Prostate gland (tissue), 2 donors: ENCODE results near the gene MT1H. TPM values are rescaled to one million over a fixed set of nuclear protein-coding genes. Genes with fewer than 3 reads are reported as not detected.

Source experiments
- DNase-seq: peaks from one replicate; pipeline ENCODE4 v3.0.0-alpha.2; 2019; ENCODE audit warnings: low spot score
- H3K27ac ChIP-seq, 2 donors: fragments of 200-600 bp; sonication (generic); 2 replicates each; pipeline ENCODE4 v1.5.1; 2017 to 2019
- H3K27me3 ChIP-seq: fragments of 200-600 bp; sonication (generic); replicated peaks from 2 replicates; pipeline ENCODE4 v1.5.1; 2019; ENCODE audit not compliant: insufficient read depth
- H3K36me3 ChIP-seq, 2 donors: fragments of 200-600 bp; sonication (generic); 1 replicate in 1 of 2; 2 replicates in 1 of 2; pipeline versions ENCODE4 v1.5.1 to v1.8.1; 2017 to 2019
- H3K4me1 ChIP-seq: fragments of 200-600 bp; sonication (generic); replicated peaks from 2 replicates; pipeline ENCODE4 v1.5.1; 2019
- H3K4me3 ChIP-seq, 2 donors: fragments of 200-600 bp; sonication (generic); 2 replicates each; pipeline ENCODE4 v1.5.1; 2017 to 2019
- H3K9me3 ChIP-seq: fragments of 200-600 bp; sonication (generic); 2 replicates; pipeline ENCODE4 v1.5.1; 2017
- CTCF ChIP-seq, 4 experiments: fragments of 200-600 bp in 2 of 4; fragments of 450-650 bp in 2 of 4; sonication (generic) in 2 of 4; IDR thresholded peaks; 1 replicate in 3 of 4; 2 replicates in 1 of 4; pipeline ENCODE4 v1.5.1; 2016 to 2019; ENCODE audit warnings: antibody characterized with exemption in 4 of 4, mild to moderate bottlenecking in 2 of 4, moderate library complexity in 2 of 4
- POLR2A ChIP-seq: fragments of 450-650 bp; IDR thresholded peaks from one replicate; pipeline ENCODE4 v1.6.1; 2016; ENCODE audit warnings: antibody characterized with exemption, mild to moderate bottlenecking
- POLR2AphosphoS5 ChIP-seq: sonication (generic); formaldehyde crosslinking; IDR thresholded peaks from one replicate; pipeline ENCODE4 v1.6.1; 2017; ENCODE audit warnings: antibody characterized with exemption
- whole genome bisulfite sequencing: methylation state at CpG from one replicate; pipeline ENCODE4 v1.1.5; 2018; 5-methylcytosine and 5-hydroxymethylcytosine counted together
- intact Hi-C: fragments of 100-400 bp; cut with DNase I; formaldehyde crosslinking; loops from one replicate; pipeline ENCODE4 v1.14.2; 2022
- total RNA-seq, 2 donors: library from RNA; depleted of rRNA; stranded (reverse); fragments of >200 nt; gene quantifications; one replicate each; pipeline ENCODE4 v1.1.0, GENCODE V29; 2016

Gene MT1H
- total RNA-seq, 2 donors from 2014 or later = 10.5 TPM; not detected in 1

DNA sequence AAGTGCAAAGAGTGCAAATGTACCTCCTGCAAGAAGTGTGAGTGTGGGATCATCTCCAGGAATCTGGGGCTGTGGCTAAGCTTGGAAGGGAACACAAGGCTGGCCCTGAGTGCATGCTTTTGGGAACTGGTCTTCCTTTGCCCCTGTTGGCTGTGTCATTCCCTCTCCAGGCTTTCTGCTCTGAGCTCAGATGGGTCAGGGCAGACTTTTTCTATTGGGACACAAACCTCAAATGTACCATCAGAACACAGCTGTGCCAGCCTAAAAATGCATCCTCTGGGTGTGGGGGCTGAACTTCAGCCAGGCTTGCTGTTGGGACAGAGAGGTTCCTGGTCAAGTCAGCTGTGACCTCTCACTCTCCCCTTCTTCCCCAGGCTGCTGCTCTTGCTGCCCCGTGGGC lies 17.0 kb upstream of the MT1H start:
- Histone ChIP-seq H3K27me3 (no peaks in the 10 kb centered on the region), H3K27ac (no peak overlapping the region), H3K4me3 (no peak overlapping the region), H3K4me1 (no peaks in the 10 kb centered on the region), H3K9me3 (no peaks in the 10 kb centered on the region), H3K36me3 (no peaks in the 10 kb centered on the region)
- TF ChIP-seq CTCF (IDR thresholded peaks at IDR 0.05) (no peak), POLR2AphosphoS5 (no peak), POLR2A (no peak)
- 31% methylated on average over 1 of the region's 1 CpG for WGBS
- no peak for DNase-seq
- intact Hi-C loops = no loop called here

DNA sequence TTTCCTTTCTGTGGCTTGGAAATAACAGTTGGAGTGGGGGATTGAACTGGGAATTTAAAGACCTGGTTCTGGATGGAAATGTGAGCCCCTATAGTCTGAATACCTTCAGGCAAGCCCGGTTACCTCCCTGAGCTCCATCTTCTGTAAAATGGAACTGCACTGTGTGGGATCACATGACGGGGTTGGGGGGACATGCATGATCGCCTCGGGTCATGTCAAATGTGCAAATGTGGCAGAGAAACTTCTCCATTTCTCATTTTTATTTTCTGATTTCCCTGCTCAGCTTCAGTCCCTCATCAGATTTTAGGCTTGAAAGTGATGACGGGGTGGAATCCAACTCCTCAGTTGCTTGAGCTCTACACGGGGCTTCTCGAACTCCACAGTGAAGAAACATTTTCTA lies 16.4 kb upstream of the MT1H start:
- Histone ChIP-seq H3K36me3 (no peaks in the 10 kb centered on the region), H3K4me1 (no peaks in the 10 kb centered on the region), H3K4me3 (no peak overlapping the region), H3K27me3 (no peaks in the 10 kb centered on the region), H3K9me3 (no peaks in the 10 kb centered on the region), H3K27ac (no peak overlapping the region)
- intact Hi-C loops = no loop called here
- TF ChIP-seq CTCF (IDR thresholded peaks at IDR 0.05) (no peak), POLR2AphosphoS5 (no peak), POLR2A (no peak)
- DNase-seq = no peak
- WGBS = 72% methylated on average over 7 of the region's 7 CpGs

GRCh38 chr16:56657555-56658326 lies 11.9 kb upstream of the MT1H start, which contains the start of gene MT1F:
Gene MT1F, plus strand, starts transcription at chr16:56657959. Its CDS starts 100 bp downstream, at chr16:56658059.
- H3K4me3 ChIP-seq = peak within 1 kb of the TSS; percentile 39 to 47
- H3K36me3 ChIP-seq = no peaks in the 10 kb centered on the region
- intact Hi-C loops = no loop called here
- no peaks in the 10 kb centered on the region for H3K9me3 ChIP-seq
- peak within 1 kb of the TSS; percentile 49 to 67 for H3K27ac ChIP-seq
- peak; percentile 96 for DNase-seq
- no peaks in the 10 kb centered on the region for H3K27me3 ChIP-seq
- WGBS = 3% methylated on average over 37 of the region's 46 CpGs
- peaks cover 4% of the 10 kb centered on the region for H3K4me1 ChIP-seq
- TF ChIP-seq POLR2A = peak; percentile 58
- peak; percentile 69 for TF ChIP-seq POLR2AphosphoS5
- TF ChIP-seq CTCF (IDR thresholded peaks at IDR 0.05) = no peak

DNA sequence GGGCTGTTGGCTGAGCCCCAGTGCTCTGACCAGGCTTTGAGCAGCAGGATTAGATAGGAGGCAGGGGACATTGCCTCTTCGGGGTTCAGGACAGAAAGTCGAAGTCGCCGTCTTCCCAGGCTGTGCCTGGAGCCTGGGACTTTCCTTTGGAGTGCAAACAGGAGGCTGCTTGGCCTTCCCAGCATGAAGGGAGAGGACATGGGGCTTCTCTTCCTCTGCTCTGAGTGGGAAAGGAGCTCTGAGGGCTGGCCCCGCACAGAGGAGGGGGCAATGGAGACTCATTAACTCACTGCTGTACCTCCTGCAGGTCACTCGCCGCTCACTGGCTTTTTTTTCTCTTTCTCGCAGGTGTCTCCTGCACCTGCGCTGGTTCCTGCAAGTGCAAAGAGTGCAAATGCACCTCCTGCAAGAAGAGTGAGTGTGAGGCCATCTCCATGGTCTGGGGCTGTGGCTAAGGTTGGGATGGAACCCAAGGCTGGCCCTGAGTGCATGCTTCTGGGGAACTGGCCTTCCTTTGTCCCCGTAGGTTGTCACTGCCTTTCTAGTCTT lies 11.2 kb upstream of the MT1H start:
- peak overlapping the region in 1 of 2 donors; percentile 67 for H3K27ac ChIP-seq
- H3K4me3 ChIP-seq = peak overlapping the region; percentile 39 to 47
- no peak for DNase-seq
- peaks cover 4% of the 10 kb centered on the region for H3K4me1 ChIP-seq
- no peaks in the 10 kb centered on the region for H3K36me3 ChIP-seq
- H3K9me3 ChIP-seq = no peaks in the 10 kb centered on the region
- H3K27me3 ChIP-seq = no peaks in the 10 kb centered on the region
- intact Hi-C loops = no loop called here
- TF ChIP-seq POLR2AphosphoS5 = no peak
- WGBS = 41% methylated on average over 10 of the region's 10 CpGs

DNA sequence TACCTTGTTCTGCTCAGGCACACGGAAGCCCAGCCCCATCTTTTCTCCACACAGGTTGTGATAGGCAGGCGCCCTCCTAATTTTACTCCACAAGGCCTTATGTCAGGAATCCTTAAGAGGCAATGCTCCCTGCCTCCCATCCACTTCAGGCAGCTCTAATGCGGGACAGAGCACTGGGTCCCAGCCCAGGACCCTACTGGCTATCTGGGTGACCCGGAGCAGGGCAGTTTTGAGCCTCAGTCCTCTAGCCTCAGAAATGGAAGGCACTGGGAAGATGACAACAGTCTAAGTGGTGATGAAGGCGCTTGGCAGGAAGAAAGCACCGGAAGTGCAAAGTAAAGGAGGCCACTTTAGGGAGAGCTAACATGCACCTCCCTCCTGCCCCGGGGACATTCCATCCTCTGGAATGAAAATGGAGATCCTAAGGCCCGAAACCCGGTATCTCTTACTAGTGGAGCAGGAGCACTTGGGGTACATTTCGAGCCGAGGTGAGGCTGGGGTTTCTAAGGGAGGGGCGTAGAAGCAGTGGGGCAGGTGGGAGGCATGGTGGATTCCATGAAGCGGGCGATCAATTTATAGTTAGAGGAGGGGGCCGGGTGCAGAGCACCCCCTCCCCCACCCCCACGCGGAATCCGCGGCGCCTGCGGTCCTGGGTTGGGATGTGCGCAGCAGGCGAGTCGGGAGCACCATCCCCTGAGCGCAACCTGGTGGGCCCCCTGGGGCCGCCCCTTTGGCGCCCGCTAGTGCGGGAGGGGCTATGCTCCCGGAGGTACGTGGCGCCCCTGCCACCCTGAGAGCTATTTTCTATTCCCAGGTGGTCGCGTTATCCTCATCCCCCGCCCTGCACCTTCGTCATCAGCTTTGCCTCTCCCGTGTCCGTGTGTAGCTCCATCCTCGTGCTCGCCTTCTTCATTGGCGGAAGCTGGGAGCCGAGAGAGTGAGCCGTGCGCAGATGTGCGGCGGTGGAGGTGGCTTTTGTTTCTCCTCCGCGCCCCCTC lies 7.0 kb upstream of the MT1H start:
- H3K27me3 ChIP-seq = no peaks in the 10 kb centered on the region
- H3K9me3 ChIP-seq = no peaks in the 10 kb centered on the region
- no peak overlapping the region for H3K4me3 ChIP-seq
- peaks cover 4% of the 10 kb centered on the region for H3K4me1 ChIP-seq
- H3K36me3 ChIP-seq = no peaks in the 10 kb centered on the region
- intact Hi-C loops = no loop called here
- no peak overlapping the region for H3K27ac ChIP-seq
- no peak for DNase-seq
- TF ChIP-seq POLR2AphosphoS5 = no peak
- TF ChIP-seq POLR2A = no peak
- no peak for TF ChIP-seq CTCF (IDR thresholded peaks at IDR 0.05)
- 13% methylated on average over 44 of the region's 48 CpGs for WGBS
